Epidermal melanocyte (primary cell): ENCODE measurements around the gene C19orf47.
"Not testable (repeated sequence)": the region's sequence is repeated elsewhere in the genome, so short reads cannot be mapped to it uniquely, and the experiment has no call there.

ENCODE experiments used
- DNase-seq: peaks from one replicate; pipeline ENCODE4 v3.0.0; 2011; ENCODE audit warnings: low spot score; ENCODE audit not compliant: insufficient read length

The C19orf47 gene

GRCh38 chr19:40348961-40349507 lies 837 bp upstream of the C19orf47 start:
- DNase-seq, result no peak

GRCh38 chr19:40344422-40344821 lies 3.8 kb downstream of the C19orf47 start:
- no peak for DNase-seq

DNA sequence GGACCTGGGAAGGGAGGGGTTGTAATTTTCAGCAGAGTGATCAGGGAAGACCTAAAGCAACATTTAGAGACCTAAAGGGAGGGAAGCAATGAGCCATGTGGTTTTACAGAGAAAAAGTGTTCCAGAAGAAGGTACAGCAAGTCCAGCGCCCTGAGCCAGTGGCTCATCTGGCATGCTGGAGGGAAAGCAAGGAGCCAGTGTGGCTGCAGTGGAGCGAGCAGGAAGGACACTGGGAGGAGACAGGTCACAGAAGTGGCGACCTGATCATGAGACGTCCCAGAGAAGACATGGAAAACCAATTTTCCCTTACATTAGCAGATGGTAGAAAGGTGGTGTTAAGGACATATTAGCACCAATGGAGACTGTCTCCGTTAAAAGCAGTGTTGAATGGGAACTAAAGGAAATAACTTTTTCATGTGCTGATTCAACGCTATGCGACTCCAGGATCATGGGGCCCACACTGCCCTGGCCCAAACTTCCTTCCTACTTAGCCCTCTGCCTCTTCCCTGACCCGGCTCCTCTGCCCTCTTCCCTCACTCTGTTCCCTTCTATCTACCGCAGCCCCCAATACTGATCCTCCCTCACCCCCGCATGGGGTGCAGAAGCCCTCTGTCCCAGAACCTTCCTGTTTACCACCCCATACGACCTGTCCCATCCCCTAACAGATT lies 5.4 kb downstream of the C19orf47 start:
- no peak for DNase-seq

- no peak for DNase-seq
Measured at GRCh38 chr19:40341601-40342482, 6.4 kb downstream of the C19orf47 start.

GRCh38 chr19:40339018-40339728 lies 9.0 kb downstream of the C19orf47 start:
- no peak for DNase-seq

DNA sequence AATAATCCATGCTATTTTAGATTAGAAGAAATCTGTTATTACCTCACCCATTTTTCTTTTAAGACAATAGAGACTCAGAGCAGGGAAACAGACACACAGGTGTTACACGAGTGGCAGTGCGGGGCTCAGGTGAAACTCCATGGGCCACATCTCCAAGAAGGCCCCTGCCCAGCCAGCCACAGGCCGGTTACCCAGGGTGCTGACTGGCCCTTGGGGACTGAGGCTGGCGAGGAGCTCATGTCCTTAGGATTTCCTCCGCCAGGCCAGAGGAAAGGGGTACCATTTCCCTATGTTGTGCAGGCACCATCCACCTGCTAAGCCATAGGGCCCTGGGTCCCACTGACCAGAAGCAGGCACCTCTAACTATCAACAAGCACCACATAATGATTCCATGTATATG lies 10.6 kb downstream of the C19orf47 start:
- DNase-seq, result no peak

GRCh38 chr19:40337107-40337506 lies 11.1 kb downstream of the C19orf47 start:
- no peak for DNase-seq

GRCh38 chr19:40336601-40336900 lies 11.6 kb downstream of the C19orf47 start:
- DNase-seq, result no peak

- DNase-seq, result no peak
Measured at GRCh38 chr19:40335855-40336600, 12.2 kb downstream of the C19orf47 start.

DNA sequence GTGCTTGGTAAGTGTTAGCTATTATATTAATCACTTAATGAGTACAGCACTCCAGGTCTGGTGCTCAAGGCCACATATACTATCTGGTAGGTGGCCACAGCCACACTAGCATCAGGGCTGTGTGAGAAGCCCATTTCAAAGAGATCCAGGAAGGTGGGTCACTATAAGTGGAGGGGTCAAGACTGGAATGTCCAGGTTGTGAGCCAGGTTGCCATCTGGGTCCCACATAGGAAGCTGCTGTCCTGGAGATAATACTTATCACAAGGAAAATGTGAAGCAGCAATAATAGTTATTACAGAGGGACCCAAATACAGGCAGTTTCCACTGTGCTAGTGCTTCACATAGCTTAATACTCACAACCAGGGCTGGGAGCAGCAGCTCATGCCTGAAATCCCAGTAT lies 13.1 kb downstream of the C19orf47 start:
- DNase-seq, result no peak

GRCh38 chr19:40333083-40333482 lies 15.1 kb downstream of the C19orf47 start:
- not testable (repeated sequence) for DNase-seq

DNA sequence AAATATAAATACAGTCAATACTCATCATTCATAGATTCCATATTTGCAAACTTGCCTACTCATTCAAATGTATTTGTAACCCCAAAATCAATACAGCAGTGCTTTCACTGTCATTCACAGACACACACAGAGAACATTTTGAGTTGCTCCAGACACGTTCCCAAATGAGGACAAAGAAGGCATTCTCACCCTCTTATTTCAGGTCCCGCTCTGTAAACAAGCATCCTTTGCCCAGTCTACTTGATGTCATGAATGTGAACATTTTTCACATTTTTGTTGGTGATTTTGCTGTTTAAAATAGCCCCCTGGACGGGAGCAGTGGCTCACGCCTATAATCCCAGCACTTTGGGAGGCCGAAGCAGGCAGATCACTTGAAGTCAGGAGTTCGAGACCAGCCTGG lies 15.5 kb downstream of the C19orf47 start:
- no peak for DNase-seq

- DNase-seq, result no peak
Measured at GRCh38 chr19:40331052-40331451, 17.1 kb downstream of the C19orf47 start.

GRCh38 chr19:40326201-40326600 lies 22.0 kb downstream of the C19orf47 start:
- DNase-seq, result no peak

DNA sequence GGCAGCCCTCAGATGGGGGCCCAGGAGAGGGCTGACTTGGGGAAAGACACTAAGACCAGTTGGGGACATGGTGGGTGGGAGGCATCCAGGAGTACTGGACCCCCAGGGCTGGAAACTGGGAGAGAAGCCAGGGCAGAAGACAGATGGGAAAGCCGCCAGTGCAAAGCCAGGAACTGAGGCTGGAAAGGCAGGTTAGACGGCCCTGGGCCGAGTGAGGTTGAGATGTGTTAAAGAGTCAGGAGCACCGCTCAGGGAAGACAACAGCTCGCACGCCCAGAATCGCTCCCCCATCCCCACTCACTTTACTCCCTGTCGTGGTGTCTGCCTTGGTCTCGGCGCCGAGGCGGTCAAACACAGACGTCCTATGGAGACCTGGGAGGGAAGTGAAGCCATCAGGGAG lies 24.5 kb downstream of the C19orf47 start:
- DNase-seq, result no peak

GRCh38 chr19:40322951-40323615 lies 25.1 kb downstream of the C19orf47 start:
- DNase-seq, result peak; percentile 49

GRCh38 chr19:40322271-40322610 lies 26.0 kb downstream of the C19orf47 start:
- no peak for DNase-seq

DNA sequence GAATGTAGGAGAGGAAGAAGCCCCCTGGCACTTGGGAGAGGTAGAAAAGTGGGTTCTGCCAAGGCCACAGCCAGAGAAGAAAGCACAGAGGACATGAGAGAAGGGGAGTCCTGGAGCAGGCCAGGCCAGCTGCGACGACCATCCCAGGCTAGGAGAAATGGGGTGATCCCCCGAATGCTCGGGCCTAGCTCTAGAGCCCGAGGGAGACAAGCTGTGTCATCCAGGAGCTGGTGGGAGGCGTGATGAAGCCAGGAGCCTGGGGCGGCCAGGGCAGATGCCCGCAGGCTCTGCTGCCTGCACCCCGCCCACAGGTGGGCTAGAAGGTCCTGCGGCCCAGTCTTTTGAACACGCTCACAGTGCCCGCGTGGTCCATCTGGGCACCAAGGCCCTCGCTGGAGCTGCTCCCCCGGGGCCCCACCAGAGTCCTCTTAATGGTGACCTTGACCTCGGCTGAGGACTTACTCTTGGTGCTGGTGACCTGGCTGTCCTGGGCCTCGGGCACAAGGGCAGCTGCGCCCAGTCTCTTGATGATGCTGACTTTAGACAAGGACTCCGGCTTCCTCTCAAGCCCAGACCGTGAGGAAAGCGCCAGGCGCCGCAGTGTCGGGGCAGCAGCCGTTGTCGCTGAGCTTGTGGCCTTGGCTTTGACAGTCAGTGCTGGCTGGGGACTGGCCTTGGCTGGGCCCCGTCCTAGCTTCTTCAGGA lies 26.5 kb downstream of the C19orf47 start:
- no peak for DNase-seq

- DNase-seq, result no peak
Measured at GRCh38 chr19:40321076-40321475, 27.1 kb downstream of the C19orf47 start.

GRCh38 chr19:40320558-40320935 lies 27.6 kb downstream of the C19orf47 start:
- DNase-seq, result no peak
